Measurements from ENCODE around the gene ZYX. TPM values are rescaled to one million over a fixed set of nuclear protein-coding genes. Genes with fewer than 3 reads are reported as not detected.

Gene ZYX
- total and polyA plus RNA-seq, 9 of the 15 experiments (the other 6 are each of a cell fraction or from before 2014, with no cell fraction given): 1.8 to 130 (median 15.7) TPM

- TF ChIP-seq HNRNPLL (IDR thresholded peaks at IDR 0.05; ENCODE audit: low read depth, low read length, poor library complexity, severe bottlenecking) (peak; percentile 7), HDAC1 (IDR thresholded peaks at IDR 0.05) (peak in 1 of 2 experiments; percentile 83; a peak in 2 of 4 replicates), MYC (IDR thresholded peaks at IDR 0.05; ENCODE audit: low read depth, low read length) (0 out of 2 replicates have a peak, but pooled peaks have one; percentile 20), MYC (CRISPR knock-in tag; IDR thresholded peaks at IDR 0.05; ENCODE audit: borderline replicate concordance, low read depth) (peak; percentile 68; the same call in 1 of the 2 replicates), MYNN (IDR thresholded peaks at IDR 0.05) (peak; percentile 58; the same call in 1 of the 2 replicates), MYNN (CRISPR knock-in tag; IDR thresholded peaks at IDR 0.05) (no peak), PRMT5 (CRISPR knock-in tag; IDR thresholded peaks at IDR 0.05) (peak; percentile 27; the same call in 1 of the 2 replicates), JUND (IDR thresholded peaks at IDR 0.05; ENCODE audit: borderline replicate concordance, low read depth, low read length) (peak; percentile 93), JUND (tag; IDR thresholded peaks at IDR 0.05; ENCODE audit: borderline replicate concordance, low read depth, low read length) (peak; percentile 76; the same call in 1 of the 3 replicates), SPI1 (IDR thresholded peaks at IDR 0.05; ENCODE audit: borderline replicate concordance, low read depth, low read length) (no peak), BHLHE40 (IDR thresholded peaks at IDR 0.05; ENCODE audit: low read length) (0 out of 2 replicates have a peak, but pooled peaks have one; percentile 3), CEBPB (tag; IDR thresholded peaks at IDR 0.05) (no peak), ZNF316 (IDR thresholded peaks at IDR 0.05) (peak; percentile 19; the same call in 1 of the 2 replicates), ZEB2 (IDR thresholded peaks at IDR 0.05) (0 out of 2 replicates have a peak, but pooled peaks have one; percentile 22), RBM15 (IDR thresholded peaks at IDR 0.05; ENCODE audit: insufficient read depth, low read length) (no peak), ZSCAN29 (IDR thresholded peaks at IDR 0.05) (0 out of 2 replicates have a peak, but pooled peaks have one; percentile 2), CREB5 (CRISPR knock-in tag; IDR thresholded peaks at IDR 0.05) (no peak), THAP12 (CRISPR knock-in tag; IDR thresholded peaks at IDR 0.05) (peak; percentile 86)
- TF ChIP-seq, protein P1, sequence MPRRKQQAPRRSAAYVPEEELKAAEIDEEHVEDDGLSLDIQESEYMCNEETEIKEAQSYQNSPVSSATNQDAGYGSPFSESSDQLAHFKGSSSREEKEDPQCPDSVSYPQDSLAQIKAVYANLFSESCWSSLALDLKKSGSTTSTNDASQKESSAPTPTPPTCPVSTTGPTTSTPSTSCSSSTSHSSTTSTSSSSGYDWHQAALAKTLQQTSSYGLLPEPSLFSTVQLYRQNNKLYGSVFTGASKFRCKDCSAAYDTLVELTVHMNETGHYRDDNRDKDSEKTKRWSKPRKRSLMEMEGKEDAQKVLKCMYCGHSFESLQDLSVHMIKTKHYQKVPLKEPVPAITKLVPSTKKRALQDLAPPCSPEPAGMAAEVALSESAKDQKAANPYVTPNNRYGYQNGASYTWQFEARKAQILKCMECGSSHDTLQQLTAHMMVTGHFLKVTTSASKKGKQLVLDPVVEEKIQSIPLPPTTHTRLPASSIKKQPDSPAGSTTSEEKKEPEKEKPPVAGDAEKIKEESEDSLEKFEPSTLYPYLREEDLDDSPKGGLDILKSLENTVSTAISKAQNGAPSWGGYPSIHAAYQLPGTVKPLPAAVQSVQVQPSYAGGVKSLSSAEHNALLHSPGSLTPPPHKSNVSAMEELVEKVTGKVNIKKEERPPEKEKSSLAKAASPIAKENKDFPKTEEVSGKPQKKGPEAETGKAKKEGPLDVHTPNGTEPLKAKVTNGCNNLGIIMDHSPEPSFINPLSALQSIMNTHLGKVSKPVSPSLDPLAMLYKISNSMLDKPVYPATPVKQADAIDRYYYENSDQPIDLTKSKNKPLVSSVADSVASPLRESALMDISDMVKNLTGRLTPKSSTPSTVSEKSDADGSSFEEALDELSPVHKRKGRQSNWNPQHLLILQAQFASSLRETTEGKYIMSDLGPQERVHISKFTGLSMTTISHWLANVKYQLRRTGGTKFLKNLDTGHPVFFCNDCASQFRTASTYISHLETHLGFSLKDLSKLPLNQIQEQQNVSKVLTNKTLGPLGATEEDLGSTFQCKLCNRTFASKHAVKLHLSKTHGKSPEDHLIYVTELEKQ (CRISPR knock-in tag; IDR thresholded peaks at IDR 0.05): no peak
- TF ChIP-seq, protein P2, sequence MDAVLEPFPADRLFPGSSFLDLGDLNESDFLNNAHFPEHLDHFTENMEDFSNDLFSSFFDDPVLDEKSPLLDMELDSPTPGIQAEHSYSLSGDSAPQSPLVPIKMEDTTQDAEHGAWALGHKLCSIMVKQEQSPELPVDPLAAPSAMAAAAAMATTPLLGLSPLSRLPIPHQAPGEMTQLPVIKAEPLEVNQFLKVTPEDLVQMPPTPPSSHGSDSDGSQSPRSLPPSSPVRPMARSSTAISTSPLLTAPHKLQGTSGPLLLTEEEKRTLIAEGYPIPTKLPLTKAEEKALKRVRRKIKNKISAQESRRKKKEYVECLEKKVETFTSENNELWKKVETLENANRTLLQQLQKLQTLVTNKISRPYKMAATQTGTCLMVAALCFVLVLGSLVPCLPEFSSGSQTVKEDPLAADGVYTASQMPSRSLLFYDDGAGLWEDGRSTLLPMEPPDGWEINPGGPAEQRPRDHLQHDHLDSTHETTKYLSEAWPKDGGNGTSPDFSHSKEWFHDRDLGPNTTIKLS (IDR thresholded peaks at IDR 0.05; ENCODE audit: borderline replicate concordance, low read depth): peak; percentile 77; the same call in 1 of the 2 replicates
Observed at GRCh38 chr7:143380646-143381426, at the start of gene ZYX (continued).

Data from K562 (cell line).